HG02763 (cell line): ENCODE measurements around the gene APPL1.

ENCODE experiments used
- ATAC-seq: cut with Tn5 transposase; IDR thresholded peaks from one replicate; pipeline ENCODE4 v1.9.1; 2021; ENCODE audit warnings: mild to moderate bottlenecking, moderate library complexity; ENCODE audit not compliant: unreplicated experiment

The APPL1 gene

GRCh38 chr3:57227204-57227929 lies at the start of gene APPL1:
Gene APPL1 (plus strand): TSS chr3:57227729. CDS start chr3:57227884, 155 bp downstream.
- peak; percentile 91 for ATAC-seq

DNA sequence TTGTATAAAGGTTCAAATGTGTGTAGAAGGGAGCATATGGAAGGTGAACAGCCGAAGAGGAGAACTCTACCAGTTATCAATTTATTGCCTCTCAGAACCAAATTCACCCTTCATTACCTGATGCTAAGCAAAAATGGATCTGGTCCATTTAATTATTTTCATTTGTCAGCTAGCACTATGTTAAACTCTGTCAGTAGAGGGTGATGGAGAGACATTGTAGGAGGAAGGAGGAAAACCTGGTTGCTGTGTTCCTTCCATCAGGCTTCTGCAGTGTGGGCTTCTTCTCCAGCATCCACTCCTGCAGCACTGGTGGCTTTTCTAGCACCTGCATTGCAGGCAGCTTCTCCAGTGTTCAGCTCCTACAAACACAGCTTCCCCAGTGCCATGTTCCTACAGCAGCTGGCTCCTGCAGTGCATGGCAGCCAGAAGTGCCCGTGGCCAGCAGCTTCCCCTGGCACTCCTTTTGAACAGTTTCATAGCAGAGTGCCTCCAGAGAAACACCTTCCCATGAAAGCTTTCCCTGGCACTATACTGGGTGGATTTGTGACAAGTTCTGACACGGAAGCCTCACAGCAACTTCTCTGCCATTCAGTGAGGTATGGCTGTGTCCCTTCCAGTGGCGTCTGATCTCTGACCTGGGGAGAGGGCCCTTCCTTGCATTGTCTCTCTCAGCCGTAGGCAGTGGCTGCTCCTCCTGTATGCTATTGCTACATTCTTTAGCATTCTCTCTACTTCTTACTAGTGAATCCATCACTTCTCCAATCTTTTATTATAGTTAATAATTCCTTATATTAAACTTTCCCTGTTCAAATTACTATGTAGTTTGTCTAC lies 47.7 kb upstream of the APPL1 start:
- ATAC-seq: no peak

DNA sequence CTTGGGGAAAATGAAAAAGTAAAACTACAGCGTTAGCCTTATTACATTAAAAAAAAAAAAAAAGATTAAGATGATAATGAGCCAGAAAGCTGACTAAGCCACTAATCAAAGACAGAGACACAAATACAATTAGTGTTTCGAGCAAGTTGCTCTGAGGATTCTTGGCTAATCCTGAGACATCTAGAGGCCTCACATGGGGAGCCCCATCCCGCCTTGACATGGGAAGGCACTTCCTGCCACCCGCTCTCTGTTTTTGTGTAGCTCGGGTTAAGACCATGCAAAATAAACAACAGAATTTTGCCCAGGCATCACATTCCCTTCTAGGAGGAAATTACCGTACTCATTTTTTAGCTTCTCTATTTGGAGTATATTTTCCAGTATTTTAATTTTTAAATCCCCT lies 43.0 kb upstream of the APPL1 start:
- no peak for ATAC-seq

- no peak for ATAC-seq
Measured at GRCh38 chr3:57192028-57192427, 35.5 kb upstream of the APPL1 start.

GRCh38 chr3:57194641-57195040 lies 32.9 kb upstream of the APPL1 start:
- ATAC-seq: no peak

DNA sequence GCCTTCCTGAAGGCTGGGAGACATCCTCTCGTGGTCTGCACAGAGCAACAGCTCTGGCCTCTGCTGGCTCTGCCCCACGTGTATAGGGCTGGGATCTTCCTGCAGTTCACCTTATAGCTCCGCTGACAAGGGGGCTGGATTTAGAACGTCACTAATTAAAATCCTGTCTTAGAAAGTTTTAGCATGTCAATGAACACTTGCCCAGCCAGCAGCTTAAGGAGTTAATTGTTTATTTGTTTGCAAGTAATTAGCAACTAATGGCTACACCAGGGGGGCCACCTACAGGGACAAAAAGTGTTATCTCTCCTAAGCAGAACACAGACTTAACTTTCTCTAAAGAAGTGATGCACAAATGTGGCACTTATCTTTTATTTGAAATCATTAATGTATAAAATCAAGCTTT lies 27.6 kb upstream of the APPL1 start, which contains the start of gene HESX1:
Gene HESX1 (minus strand): TSS at position 84 of the 403 bp plus-strand sequence. CDS start 60 bp downstream, at position 24.
- no peak for ATAC-seq

GRCh38 chr3:57206423-57206822 lies 21.1 kb upstream of the APPL1 start:
- no peak for ATAC-seq

DNA sequence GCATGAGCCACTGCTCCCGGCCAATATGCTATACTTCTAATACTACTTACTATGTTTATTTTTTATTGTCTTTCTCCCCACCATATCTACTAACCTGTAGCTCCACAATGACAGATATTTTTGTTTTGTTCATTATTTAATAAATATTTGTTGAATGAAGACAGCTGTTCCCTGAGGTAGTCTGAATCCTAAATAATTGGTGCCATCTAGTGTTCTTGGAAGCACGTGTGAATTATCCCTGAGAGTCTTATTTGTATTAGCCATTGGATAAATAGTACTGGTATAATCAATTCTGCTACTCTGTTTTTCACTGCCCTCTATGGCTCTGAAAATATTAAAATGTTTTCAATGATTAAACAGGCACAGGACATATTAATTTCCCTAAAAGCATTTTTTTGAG lies 5.6 kb upstream of the APPL1 start:
- no peak for ATAC-seq

- ATAC-seq: no peak
Measured at GRCh38 chr3:57224856-57225255, 2.7 kb upstream of the APPL1 start.

DNA sequence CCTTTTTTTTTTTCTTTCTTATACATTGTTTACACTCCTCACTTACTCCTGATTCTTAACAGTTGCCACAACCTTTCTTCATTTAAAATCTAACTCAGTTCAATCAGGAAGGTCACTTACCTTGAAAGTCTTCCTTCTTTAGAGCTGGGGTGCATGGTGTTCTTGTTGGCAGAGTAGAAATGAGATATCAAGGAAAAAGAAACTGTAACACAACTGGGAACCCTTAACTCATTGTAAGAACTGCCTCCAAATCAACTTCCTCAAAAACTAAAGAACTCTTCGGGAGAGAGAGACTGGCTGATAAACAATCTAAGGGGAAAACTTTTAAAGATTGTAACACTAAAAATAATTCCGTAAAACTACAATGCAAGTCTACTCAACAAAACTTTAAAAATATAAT lies 1.4 kb upstream of the APPL1 start:
- ATAC-seq: no peak

DNA sequence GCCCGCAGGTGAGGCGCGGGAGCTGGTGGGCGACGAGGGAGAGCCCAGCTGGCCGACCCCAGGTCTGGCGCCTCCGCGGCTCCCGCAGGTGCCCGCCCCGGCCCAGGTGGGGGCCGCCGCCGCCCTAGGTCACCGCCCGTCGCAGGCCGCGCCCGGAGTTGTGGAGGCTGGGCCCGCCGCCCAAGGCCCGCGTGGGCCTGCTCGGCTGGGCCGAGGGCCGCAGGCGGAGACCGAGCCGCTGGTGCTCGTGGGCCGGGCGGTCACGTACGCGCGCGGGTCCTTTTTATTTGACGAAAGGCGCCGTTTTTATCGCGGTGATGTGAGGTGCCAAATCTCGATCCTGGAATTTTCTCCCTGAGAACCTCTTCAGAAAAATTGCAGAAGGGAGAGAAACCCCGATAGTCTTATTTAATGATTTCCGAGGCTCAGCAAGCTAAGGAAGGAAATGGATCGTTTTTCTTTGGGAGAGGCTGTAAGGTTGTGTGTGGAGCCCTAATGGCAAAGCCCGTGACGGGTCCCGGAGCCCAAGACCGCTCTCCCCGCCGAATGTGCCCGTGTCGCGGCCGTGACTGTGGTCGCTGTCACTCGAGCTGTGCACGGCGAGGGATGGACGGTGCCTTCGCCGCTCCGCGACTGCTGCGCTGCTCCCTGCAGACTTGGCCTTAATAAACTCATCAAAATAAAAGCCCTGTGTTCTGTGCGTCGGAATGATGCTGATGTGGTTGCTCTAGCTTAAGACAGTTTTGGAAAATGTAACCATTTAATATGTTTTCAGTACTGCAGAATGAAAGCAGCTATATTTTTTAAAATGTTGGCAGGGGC lies 612 bp downstream of the APPL1 start:
- ATAC-seq: peak; percentile 31

DNA sequence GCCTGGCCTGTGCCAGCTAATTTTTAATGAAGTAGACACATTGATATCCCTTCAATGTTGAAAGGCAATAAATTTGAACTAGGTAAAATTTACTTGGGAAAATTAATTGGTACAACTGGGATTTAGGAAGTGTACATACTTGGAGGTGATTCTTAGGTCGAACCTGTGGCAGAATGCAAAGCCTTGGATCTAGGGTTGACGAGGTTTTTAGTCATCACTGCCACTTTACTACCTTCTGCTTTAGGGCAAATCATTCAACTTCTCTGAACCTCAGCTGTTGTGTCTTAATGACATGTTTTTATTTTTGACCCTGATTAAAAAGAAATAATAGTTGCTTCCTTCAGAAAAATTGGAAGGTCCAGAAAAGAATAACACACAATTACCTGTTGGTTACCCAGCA lies 2.5 kb downstream of the APPL1 start:
- no peak for ATAC-seq

GRCh38 chr3:57233799-57234198 lies 6.3 kb downstream of the APPL1 start:
- ATAC-seq: no peak

DNA sequence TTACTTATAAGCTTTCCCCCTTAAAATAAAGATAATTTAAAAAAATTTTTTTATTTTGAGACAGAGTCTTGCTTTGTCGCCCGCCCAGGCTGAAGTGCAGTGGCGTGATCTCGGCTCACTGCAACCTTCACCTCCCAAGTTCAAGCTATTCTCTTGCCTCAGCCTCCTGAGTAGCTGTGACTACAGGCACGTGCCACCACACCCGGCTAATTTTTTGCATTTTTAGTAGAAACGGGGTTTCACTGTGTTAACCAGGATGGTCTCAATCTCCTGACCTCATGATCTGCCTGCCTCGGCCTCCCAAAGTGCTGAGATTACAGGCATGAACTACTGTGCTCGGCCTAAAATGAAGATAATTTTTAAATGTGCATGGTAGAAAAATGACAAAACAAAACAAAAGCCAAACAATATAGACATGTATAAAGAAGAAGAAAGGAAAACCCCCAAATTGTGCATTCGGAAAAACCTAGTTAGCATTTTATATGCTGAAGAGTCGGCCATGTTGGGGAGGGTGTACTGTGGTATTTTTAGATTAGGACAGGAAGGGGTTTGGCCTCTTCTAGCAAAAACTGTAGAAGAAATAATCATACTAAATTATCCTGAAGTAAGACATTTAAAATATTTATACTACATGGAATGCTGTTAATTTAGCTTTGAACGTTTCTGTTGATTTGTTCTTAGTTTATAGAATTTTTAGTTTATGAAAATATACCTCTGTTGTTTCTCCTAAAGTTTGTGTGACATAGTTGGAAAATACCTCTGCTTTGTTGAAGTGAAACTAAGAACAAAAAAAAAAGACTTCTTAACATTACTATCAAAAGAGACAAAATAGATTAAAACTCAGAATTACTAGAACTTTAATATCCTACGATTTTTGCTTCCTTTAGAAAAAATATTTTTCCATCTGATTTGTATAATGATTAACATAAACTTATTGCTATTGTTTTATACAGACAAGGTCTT lies 7.4 kb downstream of the APPL1 start:
- ATAC-seq: no peak

DNA sequence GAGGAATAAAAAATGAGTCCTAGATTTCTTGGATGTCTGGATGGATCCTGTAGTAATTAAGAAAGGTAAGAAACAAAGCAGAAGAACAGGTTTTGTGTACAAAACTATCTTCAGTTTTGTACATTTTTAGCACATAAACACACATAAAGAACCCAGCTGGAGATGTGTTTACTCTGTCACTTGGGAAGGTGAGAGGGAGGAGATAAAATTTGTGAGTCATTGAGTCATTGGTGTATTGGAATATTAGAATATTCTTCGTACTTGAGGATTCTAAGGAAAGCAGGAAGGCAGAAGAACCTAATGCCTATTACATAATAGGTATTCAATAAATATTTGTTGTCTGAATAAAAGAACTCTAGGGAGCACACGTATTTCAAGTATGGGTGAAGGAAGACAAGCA lies 17.4 kb downstream of the APPL1 start:
- no peak for ATAC-seq

DNA sequence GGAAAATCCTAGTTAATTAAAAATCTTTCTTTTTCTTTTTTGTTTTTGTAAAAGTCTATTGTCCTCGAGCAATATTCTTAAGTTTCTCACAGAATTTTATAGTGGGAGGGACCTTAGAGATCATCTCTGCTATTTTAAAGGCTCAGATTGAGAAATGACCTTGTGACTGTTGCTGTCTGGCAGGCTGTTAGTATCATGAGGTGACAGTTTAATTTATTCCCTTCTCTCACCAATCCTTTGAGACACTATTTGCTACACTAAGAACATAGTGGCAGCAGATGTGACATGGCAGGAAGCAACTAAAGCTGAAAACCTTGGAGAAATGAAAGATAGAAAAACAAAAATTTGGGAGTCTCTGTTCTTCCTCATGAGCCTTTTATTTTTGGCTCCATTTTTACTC lies 24.9 kb downstream of the APPL1 start:
- ATAC-seq: no peak

- ATAC-seq: no peak
Measured at GRCh38 chr3:57256844-57257243, 29.3 kb downstream of the APPL1 start.

DNA sequence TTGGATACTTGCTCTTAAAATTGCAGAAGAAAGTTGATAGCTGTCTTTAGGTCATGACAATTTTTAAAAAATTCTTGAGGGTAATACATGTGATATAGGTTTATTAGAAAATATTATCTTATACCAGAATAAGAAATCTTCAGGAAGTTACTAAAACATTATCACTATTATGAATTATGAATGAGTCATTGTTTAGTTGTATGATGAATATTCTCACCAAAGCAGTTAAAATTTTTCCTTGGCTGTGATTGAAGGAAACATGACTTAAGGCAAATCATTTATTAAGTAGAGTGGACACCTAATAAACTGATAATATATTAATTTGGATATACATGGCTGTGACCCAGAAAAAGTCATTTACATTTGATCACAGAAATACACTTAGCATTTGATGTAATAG lies 30.1 kb downstream of the APPL1 start:
- ATAC-seq: no peak

DNA sequence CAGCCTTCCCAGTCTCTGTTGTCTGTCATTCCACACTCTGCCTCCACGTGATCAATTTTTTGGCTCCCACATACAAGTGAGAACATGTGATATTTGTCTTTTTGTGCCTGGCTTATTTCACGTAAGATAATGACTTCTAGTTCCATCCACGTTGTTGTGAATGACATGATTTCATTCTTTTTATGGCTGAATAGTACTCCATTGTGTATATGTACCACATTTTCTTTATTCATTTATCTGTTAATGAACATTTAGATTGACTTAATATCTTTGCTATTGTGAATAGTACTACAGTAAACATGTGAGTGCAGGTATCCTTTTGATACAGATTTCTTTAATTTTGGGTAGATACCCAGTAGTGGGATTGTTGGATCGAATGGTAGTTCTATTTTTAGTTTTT lies 33.6 kb downstream of the APPL1 start:
- ATAC-seq: no peak

DNA sequence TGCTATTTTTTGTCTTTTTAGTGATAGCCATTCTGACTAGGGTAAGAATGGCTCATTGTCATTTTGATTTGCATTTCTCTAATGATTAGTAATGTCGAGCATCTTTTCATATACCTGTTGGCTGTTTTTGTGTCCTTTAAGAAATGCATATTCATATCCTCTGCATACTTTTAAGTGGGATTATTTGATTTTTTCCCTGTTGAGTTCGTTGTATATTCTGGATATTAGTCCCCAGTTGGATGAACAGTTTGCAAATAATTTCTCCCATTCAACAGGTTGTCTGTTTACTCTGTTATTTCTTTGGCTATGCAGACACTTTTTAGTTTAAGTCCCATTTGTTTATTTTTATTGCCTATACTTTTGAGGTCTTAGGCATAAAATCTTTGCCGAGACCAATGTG lies 34.4 kb downstream of the APPL1 start:
- ATAC-seq: no peak
